HEK293T (cell line): ENCODE results near the gene TTLL13.
"Not testable (repeated sequence)": the region's sequence is repeated elsewhere in the genome, so short reads cannot be mapped to it uniquely, and the experiment has no call there.

ENCODE experiments used
- CTCF ChIA-PET: fragments of 350-600 bp; formaldehyde crosslinking; extraction: SDS; loops from one replicate; lab custom pipeline; 2021; ENCODE audit warnings: antibody characterized with exemption, inconsistent platforms; lab: Yijun Ruan, JAX
- POLR2A ChIA-PET: fragments of 350-600 bp; formaldehyde crosslinking; extraction: SDS; loops from one replicate; lab custom pipeline; 2020; ENCODE audit warnings: antibody characterized with exemption, inconsistent platforms; lab: Yijun Ruan, JAX
- DNase-seq: peaks from one replicate; pipeline ENCODE4 v3.0.0; 2012; ENCODE audit warnings: mixed read lengths; ENCODE audit errors: extremely low spot score
- ARNT ChIP-seq: fragments of 450-650 bp; IDR thresholded peaks from 2 replicates; pipeline ENCODE4 v1.6.1; 2017; ENCODE audit warnings: mild to moderate bottlenecking
- BHLHE40 ChIP-seq: fragments of 450-650 bp; IDR thresholded peaks from 2 replicates; pipeline ENCODE4 v1.6.1; 2016; ENCODE audit warnings: mild to moderate bottlenecking, moderate library complexity, borderline replicate concordance
- CTBP1 ChIP-seq: fragments of 450-650 bp; IDR thresholded peaks from 2 replicates; pipeline ENCODE4 v1.6.1; 2016; ENCODE audit warnings: borderline replicate concordance
- ELF4 ChIP-seq: fragments of 450-650 bp; IDR thresholded peaks from 2 replicates; pipeline ENCODE4 v1.6.1; 2017; ENCODE audit warnings: antibody characterized with exemption
- FOXA1 ChIP-seq: fragments of 450-650 bp; IDR thresholded peaks from 2 replicates; pipeline ENCODE4 v1.6.1; 2016; ENCODE audit warnings: mild to moderate bottlenecking
- FOXK2 ChIP-seq: fragments of 450-650 bp; IDR thresholded peaks from 2 replicates; pipeline ENCODE4 v1.6.1; 2016; ENCODE audit warnings: mild to moderate bottlenecking
- FOXM1 ChIP-seq: fragments of 450-650 bp; IDR thresholded peaks from 2 replicates; pipeline ENCODE4 v1.6.1; 2017; ENCODE audit warnings: mild to moderate bottlenecking, borderline replicate concordance
- HDGF ChIP-seq: fragments of 450-650 bp; IDR thresholded peaks from 2 replicates; pipeline ENCODE4 v1.6.1; 2017; ENCODE audit warnings: antibody characterized with exemption, borderline replicate concordance
- L3MBTL2 ChIP-seq: fragments of 450-650 bp; conservative IDR thresholded peaks from 2 replicates; pipeline ENCODE4 v1.6.1; 2016; ENCODE audit warnings: mild to moderate bottlenecking
- LEF1 ChIP-seq: fragments of 450-650 bp; IDR thresholded peaks from 2 replicates; pipeline ENCODE4 v1.6.1; 2017; ENCODE audit warnings: mild to moderate bottlenecking, borderline replicate concordance
- NFRKB ChIP-seq: fragments of 450-650 bp; IDR thresholded peaks from 2 replicates; pipeline ENCODE4 v1.6.1; 2016; ENCODE audit warnings: mild to moderate bottlenecking, moderate library complexity
- PKNOX1 ChIP-seq: fragments of 450-650 bp; IDR thresholded peaks from 2 replicates; pipeline ENCODE4 v1.6.1; 2016
- SP1 ChIP-seq: fragments of 450-650 bp; IDR thresholded peaks from 2 replicates; pipeline ENCODE4 v1.6.1; 2017
- SUZ12 ChIP-seq: fragments of 450-650 bp; IDR thresholded peaks from 2 replicates; pipeline ENCODE4 v1.6.1; 2016; ENCODE audit warnings: mild to moderate bottlenecking
- TARDBP ChIP-seq: fragments of 450-650 bp; IDR thresholded peaks from 2 replicates; pipeline ENCODE4 v1.6.1; 2016
- ZNF384 ChIP-seq: fragments of 450-650 bp; IDR thresholded peaks from 2 replicates; pipeline ENCODE4 v1.6.1; 2016

Gene TTLL13

DNA sequence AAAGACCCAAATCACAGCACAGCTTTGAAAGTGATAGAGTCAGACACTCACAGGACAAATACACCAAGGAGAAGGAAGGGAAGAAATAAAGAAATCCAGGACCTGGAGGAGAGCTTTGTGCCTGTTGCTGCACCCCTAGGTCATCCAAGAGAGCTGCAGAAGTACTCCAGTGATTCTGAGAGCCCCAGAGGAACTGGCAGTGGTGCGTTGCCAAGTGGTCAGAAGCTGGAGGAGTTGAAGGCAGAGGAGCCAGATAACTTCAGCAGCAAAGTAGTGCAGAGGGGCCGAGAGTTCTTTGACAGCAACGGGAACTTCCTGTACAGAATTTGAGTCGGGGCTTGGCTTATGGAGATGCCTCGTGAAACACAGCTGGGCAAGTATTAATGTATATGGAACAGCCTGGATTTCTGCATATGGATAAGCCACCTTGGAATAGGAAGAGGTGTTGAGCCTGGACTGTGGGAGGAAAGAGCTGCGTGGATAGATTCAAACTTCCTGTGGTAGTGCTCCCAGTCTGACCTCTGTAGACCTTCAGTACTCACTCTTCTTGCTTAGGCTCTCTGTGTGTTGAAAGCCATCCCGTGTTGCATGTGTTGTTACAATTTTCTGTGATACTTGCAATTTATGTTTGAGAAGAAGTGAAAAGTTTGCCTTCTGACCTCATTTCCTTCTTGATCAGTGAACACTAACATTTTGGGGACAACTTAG, 22.3 kb downstream of the TTLL13 start:
- DNase-seq = no peak
- TF ChIP-seq L3MBTL2 = no peak
- TF ChIP-seq FOXK2 = no peak
- POLR2A ChIA-PET = no interaction called here
- CTCF ChIA-PET = interaction anchor here (2.1 kb wide), 1 partner anchor 22 kb away, joined by 7 read pairs; no protein-coding TSS in a partner anchor

GRCh38 chr15:90278467-90278866, 29.1 kb downstream of the TTLL13 start:
- POLR2A ChIA-PET = interaction anchor here (1.4 kb wide), 1 partner anchor 11 kb away, joined by 3 read pairs; no protein-coding TSS in a partner anchor
- CTCF ChIA-PET = interaction anchor here (0.6 kb wide), 1 partner anchor 62 kb away, joined by 3 read pairs; no protein-coding TSS in a partner anchor
- not testable (repeated sequence) for DNase-seq

- ChIA-PET CTCF (interaction anchor here (0.6 kb wide), 1 partner anchor 367 kb away, joined by 4 read pairs; no protein-coding TSS in a partner anchor), POLR2A (interaction anchor here (1.3 to 1.4 kb wide), 3 partner anchors 12 to 32 kb away, joined by 3 to 4 read pairs (median 4); partner anchors contain the start of genes NGRN and TTLL13)
- not testable (repeated sequence) for DNase-seq
Measured at GRCh38 chr15:90280743-90281142, 31.4 kb downstream of the TTLL13 start.

- DNase-seq, POLR2A ChIA-PET: not testable (repeated sequence)
Measured at GRCh38 chr15:90281637-90282036, 32.3 kb downstream of the TTLL13 start.

DNA sequence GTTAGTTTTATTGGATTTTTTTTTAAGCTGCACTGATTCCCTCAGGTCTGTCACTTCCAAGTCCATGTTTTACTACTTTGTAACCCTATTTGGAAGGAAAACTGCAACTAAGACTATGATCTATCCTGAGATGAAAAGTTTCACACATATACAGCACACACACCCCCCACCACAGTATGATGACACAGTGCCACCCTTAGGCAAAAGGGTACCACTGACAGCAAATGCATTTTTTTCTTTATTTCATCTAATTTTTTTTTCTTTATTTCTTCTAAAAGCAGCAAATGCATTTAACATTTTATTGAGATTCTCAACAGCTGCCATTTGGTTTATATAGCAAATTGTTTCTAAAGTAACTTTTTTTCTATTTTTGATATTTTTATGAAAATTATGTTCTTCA, 37.3 kb downstream of the TTLL13 start:
- DNase-seq = no peak
- POLR2A ChIA-PET = interaction anchor here (0.6 to 1.0 kb wide), 2 partner anchors 9 to 13 kb away, joined by 3 read pairs; no protein-coding TSS in a partner anchor
- TF ChIP-seq BHLHE40 = no peak
- TF ChIP-seq PKNOX1 = no peak
- TF ChIP-seq SUZ12 = no peak
- no peak for TF ChIP-seq CTBP1
- TF ChIP-seq TARDBP = no peak
- TF ChIP-seq FOXA1 = no peak
- no peak for TF ChIP-seq FOXK2
- no peak for TF ChIP-seq FOXM1
- no peak for TF ChIP-seq L3MBTL2
- no peak for TF ChIP-seq ELF4
- TF ChIP-seq LEF1 = no peak
- TF ChIP-seq ARNT = no peak
- TF ChIP-seq SP1 = no peak
- no peak for TF ChIP-seq ZNF384
- TF ChIP-seq NFRKB = no peak
- CTCF ChIA-PET = interaction anchor here (0.7 to 2.2 kb wide), 2 partner anchors 15 to 135 kb away, joined by 3 to 8 read pairs; no protein-coding TSS in a partner anchor

More at GRCh38 chr15:90281637-90282036, 32.3 kb downstream of the TTLL13 start:
- CTCF ChIA-PET = not testable (repeated sequence)

DNA sequence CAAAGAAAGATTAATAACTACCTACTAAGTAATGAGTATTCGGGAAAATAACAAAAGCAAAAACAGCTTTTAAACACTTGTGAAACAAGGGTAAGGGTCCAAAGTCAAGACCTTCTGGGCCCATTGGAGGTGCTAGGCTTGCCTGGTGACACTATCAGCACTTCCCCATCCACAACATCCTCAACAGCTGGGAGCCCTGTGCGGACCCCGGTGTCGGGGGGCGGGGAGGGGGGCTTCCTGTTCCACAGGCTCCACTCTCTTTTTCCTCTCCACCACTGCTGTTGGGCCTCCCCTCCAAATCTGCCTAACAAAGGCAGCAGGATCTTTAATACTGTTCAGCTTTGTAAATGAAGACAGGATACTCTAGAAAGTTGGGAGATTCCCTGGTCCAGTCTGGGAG, 37.7 kb downstream of the TTLL13 start:
- CTCF ChIA-PET = interaction anchor here (0.7 to 2.2 kb wide), 3 partner anchors 15 to 315 kb away, joined by 3 to 8 read pairs (median 3); no protein-coding TSS in a partner anchor
- no peak for DNase-seq
- TF ChIP-seq FOXK2 (no peak), SP1 (no peak), HDGF (no peak)
- POLR2A ChIA-PET = interaction anchor here (0.6 to 1.0 kb wide), 2 partner anchors 9 to 14 kb away, joined by 3 read pairs; no protein-coding TSS in a partner anchor

- ChIA-PET CTCF (interaction anchor here (0.6 to 2.2 kb wide), 4 partner anchors 14 to 316 kb away, joined by 3 to 8 read pairs (median 3); no protein-coding TSS in a partner anchor), POLR2A (no interaction called here)
Measured at GRCh38 chr15:90287946-90288345, 38.6 kb downstream of the TTLL13 start.

More at GRCh38 chr15:90287946-90288345, 38.6 kb downstream of the TTLL13 start:
- DNase-seq = no peak
- TF ChIP-seq FOXM1 = no peak
- no peak for TF ChIP-seq ELF4
- no peak for TF ChIP-seq ZNF384
- TF ChIP-seq ARNT = no peak
- TF ChIP-seq FOXA1 = no peak
- TF ChIP-seq HDGF = no peak
- TF ChIP-seq PKNOX1 = no peak
- no peak for TF ChIP-seq SUZ12
- no peak for TF ChIP-seq L3MBTL2
- TF ChIP-seq BHLHE40 = no peak
- TF ChIP-seq LEF1 = no peak
- no peak for TF ChIP-seq SP1
- TF ChIP-seq CTBP1 = no peak
- no peak for TF ChIP-seq FOXK2
- TF ChIP-seq TARDBP = no peak
- TF ChIP-seq NFRKB = no peak
